ENCODE results near the gene BNC1.

- TF ChIP-seq POLR2A (IDR thresholded peaks at IDR 0.05) (no peak), CTCF (IDR thresholded peaks at IDR 0.05) (no peak)
Measured at GRCh38 chr15:83278191-83278590, 6.3 kb downstream of the BNC1 start.
